Measurements from ENCODE around the gene UHRF1.

UHRF1 gene

DNA sequence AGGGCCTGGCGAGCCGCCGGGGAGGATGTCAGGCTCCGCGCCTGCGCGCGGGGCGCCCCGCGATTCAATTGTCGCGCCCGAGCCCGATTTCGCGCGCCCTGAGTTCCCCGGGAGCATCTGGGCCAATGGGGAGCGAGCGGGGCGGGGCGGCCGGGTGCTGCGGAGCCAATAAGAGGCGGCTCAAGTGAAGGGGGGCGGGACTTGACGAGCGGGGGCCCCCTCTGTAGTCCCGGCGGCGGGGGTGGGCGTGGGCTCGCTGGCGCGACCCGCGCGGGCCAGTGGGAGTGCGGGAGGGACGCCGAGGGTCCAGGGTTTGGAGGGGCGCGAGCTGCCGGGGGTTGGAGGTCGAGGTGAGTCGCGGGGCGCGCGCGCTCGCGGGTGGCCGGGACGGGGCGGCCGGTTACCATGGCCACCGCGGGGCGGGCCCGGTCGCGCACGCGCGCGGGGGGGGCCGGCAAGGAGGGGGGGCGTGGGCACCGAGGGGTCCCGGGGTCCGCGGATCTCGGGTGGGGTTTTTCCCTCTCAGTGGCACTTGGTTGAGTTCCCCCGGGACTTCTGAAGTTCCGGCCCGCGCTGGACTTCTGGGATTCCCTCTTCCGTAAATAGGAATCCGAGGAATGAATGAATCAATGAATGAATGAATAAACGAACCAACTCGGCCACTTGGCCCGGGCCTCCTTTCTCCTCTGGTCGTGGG lies 744 bp downstream of the UHRF1 start:
- Histone ChIP-seq H3K4me3 (ENCODE audit: control insufficient read depth in 1 of 7, extremely low read depth in 1 of 7, insufficient read depth in 4 of 7, low read depth in 2 of 7, low read length in 6 of 7) (peak overlapping the region; percentile 33 to 85 (median 71)), H3K27ac (ENCODE audit: insufficient read depth in 1 of 2, low read depth in 1 of 2, low read length in 2 of 2, poor library complexity in 1 of 2, severe bottlenecking in 2 of 2) (no peak overlapping the region), H3K36me3 (ENCODE audit: control insufficient read depth in 4 of 4, insufficient read depth in 4 of 4, low read length in 3 of 4) (peaks cover 0 to 34% (median 3%) of the 10 kb centered on the region in 4 experiments), H3K9me3 (ENCODE audit: control extremely low read depth in 1 of 5, control insufficient read depth in 4 of 5, insufficient read depth in 2 of 5, low read depth in 1 of 5, low read length in 4 of 5) (no peaks in the 10 kb centered on the region), H3K4me1 (ENCODE audit: control extremely low read depth in 1 of 4, control insufficient read depth in 4 of 4, insufficient read depth in 4 of 4, low read length in 3 of 4) (peaks cover 14 to 56% (median 46%) of the 10 kb centered on the region in 4 experiments), H3K27me3 (replicated peaks in 2 of 5; ENCODE audit: control insufficient read depth in 4 of 5, insufficient read depth in 5 of 5, low read length in 4 of 5) (no peaks in the 10 kb centered on the region)
- peak; percentile 86 to 93 (median 91) for DNase-seq
- POLR2A ChIA-PET = no interaction called here
- WGBS (ENCODE audit: insufficient coverage) = 0% methylated on average over 24 of the region's 85 CpGs
- CTCF ChIA-PET = interaction anchor here (0.9 to 4.7 kb wide), 4 partner anchors 37 to 101 kb away, joined by 4 to 78 read pairs (median 18); no protein-coding TSS in a partner anchor

DNA sequence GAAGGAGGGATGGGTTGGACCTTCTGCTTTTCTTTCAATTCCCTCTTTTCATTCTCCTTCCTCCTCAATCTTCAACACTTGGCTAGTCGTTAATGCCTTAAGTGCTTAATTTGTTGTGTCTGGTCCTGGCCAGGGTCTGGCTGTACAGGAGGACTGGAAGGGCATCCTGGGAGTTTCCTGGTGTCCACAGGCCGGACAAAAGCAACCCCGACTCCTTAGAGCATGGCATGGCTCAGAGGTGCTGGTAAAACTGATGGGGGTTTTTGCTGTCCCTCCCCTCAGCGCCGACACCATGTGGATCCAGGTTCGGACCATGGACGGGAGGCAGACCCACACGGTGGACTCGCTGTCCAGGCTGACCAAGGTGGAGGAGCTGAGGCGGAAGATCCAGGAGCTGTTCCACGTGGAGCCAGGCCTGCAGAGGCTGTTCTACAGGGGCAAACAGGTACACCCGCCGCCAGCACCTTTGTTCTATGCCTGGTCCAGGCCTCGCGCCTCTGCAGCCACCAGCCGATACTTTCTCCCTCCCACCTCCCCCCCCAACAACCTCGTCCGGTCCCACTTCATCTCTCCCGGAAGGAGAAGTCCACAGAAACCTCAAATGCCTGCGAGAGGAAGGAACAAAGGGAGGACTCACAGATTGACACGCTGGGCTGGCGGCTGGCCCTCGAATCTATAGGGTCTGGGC lies 1.4 kb downstream of the UHRF1 start:
- 24% methylated on average over 14 of the region's 23 CpGs for WGBS (ENCODE audit: insufficient coverage)
- POLR2A ChIA-PET = no interaction called here

DNA sequence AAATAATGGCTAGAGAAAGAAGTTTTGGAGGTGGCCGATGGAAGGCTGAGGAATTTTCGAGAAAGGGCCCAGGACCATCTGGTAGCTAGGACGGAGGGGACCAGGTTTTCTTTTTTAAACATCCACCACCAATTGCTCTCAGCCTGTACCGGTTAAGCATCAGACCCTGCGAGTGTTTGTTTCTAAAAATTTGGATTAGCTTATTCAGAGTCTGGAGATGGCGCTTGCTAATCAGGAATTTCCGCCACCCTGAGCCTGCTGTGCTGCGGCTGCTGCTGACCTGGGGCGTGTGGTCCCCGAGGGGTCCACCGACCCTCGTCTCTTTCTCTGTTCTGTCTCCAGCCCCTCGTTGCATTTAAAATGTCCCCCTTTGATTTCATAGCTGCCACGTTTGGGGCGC lies 2.0 kb downstream of the UHRF1 start:
- CTCF ChIA-PET = interaction anchor here (0.9 to 4.7 kb wide), 20 partner anchors 8 to 119 kb away, joined by 3 to 78 read pairs (median 4); partner anchors contain the start of gene ARRDC5
- POLR2A ChIA-PET = interaction anchor here (0.7 kb wide), 1 partner anchor 9 kb away, joined by 3 read pairs; no protein-coding TSS in a partner anchor
- Histone ChIP-seq H3K4me3 (ENCODE audit: control insufficient read depth in 1 of 7, extremely low read depth in 1 of 7, insufficient read depth in 4 of 7, low read depth in 2 of 7, low read length in 6 of 7) (peak overlapping the region in 6 of 7 experiments; percentile 54 to 85 (median 72)), H3K9me3 (ENCODE audit: control extremely low read depth in 1 of 5, control insufficient read depth in 4 of 5, insufficient read depth in 2 of 5, low read depth in 1 of 5, low read length in 4 of 5) (no peaks in the 10 kb centered on the region), H3K27ac (ENCODE audit: insufficient read depth in 1 of 2, low read depth in 1 of 2, low read length in 2 of 2, poor library complexity in 1 of 2, severe bottlenecking in 2 of 2) (peak overlapping the region in 1 of 2 experiments; percentile 59), H3K27me3 (replicated peaks in 2 of 5; ENCODE audit: control insufficient read depth in 4 of 5, insufficient read depth in 5 of 5, low read length in 4 of 5) (no peaks in the 10 kb centered on the region), H3K36me3 (ENCODE audit: control insufficient read depth in 4 of 4, insufficient read depth in 4 of 4, low read length in 3 of 4) (peaks cover 0 to 37% (median 3%) of the 10 kb centered on the region in 4 experiments), H3K4me1 (ENCODE audit: control extremely low read depth in 1 of 4, control insufficient read depth in 4 of 4, insufficient read depth in 4 of 4, low read length in 3 of 4) (peaks cover 18 to 69% (median 58%) of the 10 kb centered on the region in 4 experiments)
- WGBS (ENCODE audit: insufficient coverage) = 69% methylated on average over 8 of the region's 15 CpGs
- peak in 1 of 3 donors; percentile 27 for DNase-seq

More for the DNA sequence above, 1.4 kb downstream of the UHRF1 start:
- H3K27me3 ChIP-seq (replicated peaks in 2 of 5; ENCODE audit: control insufficient read depth in 4 of 5, insufficient read depth in 5 of 5, low read length in 4 of 5) = no peaks in the 10 kb centered on the region
- CTCF ChIA-PET = interaction anchor here (0.9 to 4.7 kb wide), 16 partner anchors 8 to 120 kb away, joined by 3 to 78 read pairs (median 4); partner anchors contain the start of gene ARRDC5
- H3K4me3 ChIP-seq (ENCODE audit: control insufficient read depth in 1 of 7, extremely low read depth in 1 of 7, insufficient read depth in 4 of 7, low read depth in 2 of 7, low read length in 6 of 7) = peak overlapping the region; percentile 33 to 85 (median 71)
- DNase-seq = peak; percentile 39 to 52 (median 50)
- peak overlapping the region in 1 of 2 experiments; percentile 59 for H3K27ac ChIP-seq (ENCODE audit: insufficient read depth in 1 of 2, low read depth in 1 of 2, low read length in 2 of 2, poor library complexity in 1 of 2, severe bottlenecking in 2 of 2)
- H3K9me3 ChIP-seq (ENCODE audit: control extremely low read depth in 1 of 5, control insufficient read depth in 4 of 5, insufficient read depth in 2 of 5, low read depth in 1 of 5, low read length in 4 of 5) = no peaks in the 10 kb centered on the region
- peaks cover 17 to 63% (median 52%) of the 10 kb centered on the region in 4 experiments for H3K4me1 ChIP-seq (ENCODE audit: control extremely low read depth in 1 of 4, control insufficient read depth in 4 of 4, insufficient read depth in 4 of 4, low read length in 3 of 4)
- peaks cover 0 to 37% (median 3%) of the 10 kb centered on the region in 4 experiments for H3K36me3 ChIP-seq (ENCODE audit: control insufficient read depth in 4 of 4, insufficient read depth in 4 of 4, low read length in 3 of 4)

DNA sequence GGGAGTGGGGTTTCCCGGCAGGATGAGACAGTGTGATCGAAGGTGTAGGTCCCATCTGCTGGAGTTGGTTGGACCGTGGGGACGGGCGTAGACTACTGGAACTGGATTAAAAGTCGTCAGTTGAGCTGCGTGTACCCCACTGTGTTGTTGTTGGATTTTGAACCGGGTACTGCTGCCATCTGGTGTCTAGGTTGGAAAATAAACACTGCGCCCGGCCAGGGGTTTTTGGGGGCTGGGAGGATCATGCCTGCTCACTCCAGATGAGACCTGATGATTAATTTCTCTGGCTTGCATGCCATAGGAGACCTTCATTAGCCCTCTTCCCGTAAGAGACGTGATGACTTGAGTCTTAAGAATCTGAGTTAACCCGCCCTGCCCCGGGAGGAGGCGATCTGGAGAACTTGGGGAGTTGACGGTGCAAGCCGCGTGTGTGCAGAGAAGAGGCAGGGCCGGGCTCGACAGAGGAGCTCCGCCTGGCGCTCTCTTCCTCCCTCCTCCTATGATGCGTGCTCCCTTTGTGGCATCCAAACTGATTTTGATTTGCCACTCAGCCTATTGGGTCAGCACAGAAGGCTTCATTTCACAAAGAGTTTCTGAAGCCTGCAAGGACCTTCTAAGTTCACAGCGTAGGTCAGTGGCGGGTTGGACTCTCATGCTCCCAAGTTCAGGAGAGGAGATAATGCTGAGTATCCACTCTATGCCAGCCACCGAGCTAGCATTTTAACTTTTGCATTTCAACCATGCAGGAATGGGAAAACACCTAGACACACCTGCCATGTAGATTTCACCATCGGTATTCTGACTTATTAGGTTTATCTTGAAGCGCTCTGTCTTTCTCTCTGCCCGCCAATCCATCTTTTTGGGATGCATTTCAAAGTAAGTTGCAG lies 2.7 kb downstream of the UHRF1 start:
- ChIA-PET POLR2A (interaction anchor here (0.7 kb wide), 1 partner anchor 8 kb away, joined by 3 read pairs; no protein-coding TSS in a partner anchor), CTCF (interaction anchor here (0.6 to 4.7 kb wide), 28 partner anchors 8 to 137 kb away, joined by 3 to 78 read pairs (median 4); partner anchors contain the start of genes ARRDC5, KDM4B and PLIN3)
- peak; percentile 79 to 87 (median 85) for DNase-seq
- Histone ChIP-seq H3K27me3 (replicated peaks in 2 of 5; ENCODE audit: control insufficient read depth in 4 of 5, insufficient read depth in 5 of 5, low read length in 4 of 5) (no peaks in the 10 kb centered on the region), H3K9me3 (ENCODE audit: control extremely low read depth in 1 of 5, control insufficient read depth in 4 of 5, insufficient read depth in 2 of 5, low read depth in 1 of 5, low read length in 4 of 5) (no peaks in the 10 kb centered on the region), H3K4me3 (ENCODE audit: control insufficient read depth in 1 of 7, extremely low read depth in 1 of 7, insufficient read depth in 4 of 7, low read depth in 2 of 7, low read length in 6 of 7) (peak overlapping the region in 6 of 7 experiments; percentile 45 to 81 (median 68)), H3K36me3 (ENCODE audit: control insufficient read depth in 4 of 4, insufficient read depth in 4 of 4, low read length in 3 of 4) (peaks cover 0 to 37% (median 3%) of the 10 kb centered on the region in 4 experiments), H3K4me1 (ENCODE audit: control extremely low read depth in 1 of 4, control insufficient read depth in 4 of 4, insufficient read depth in 4 of 4, low read length in 3 of 4) (peaks cover 18 to 75% (median 65%) of the 10 kb centered on the region in 4 experiments), H3K27ac (ENCODE audit: insufficient read depth in 1 of 2, low read depth in 1 of 2, low read length in 2 of 2, poor library complexity in 1 of 2, severe bottlenecking in 2 of 2) (peak overlapping the region in 1 of 2 experiments; percentile 59)
- 44% methylated on average over 21 of the region's 29 CpGs for WGBS (ENCODE audit: insufficient coverage)

DNA sequence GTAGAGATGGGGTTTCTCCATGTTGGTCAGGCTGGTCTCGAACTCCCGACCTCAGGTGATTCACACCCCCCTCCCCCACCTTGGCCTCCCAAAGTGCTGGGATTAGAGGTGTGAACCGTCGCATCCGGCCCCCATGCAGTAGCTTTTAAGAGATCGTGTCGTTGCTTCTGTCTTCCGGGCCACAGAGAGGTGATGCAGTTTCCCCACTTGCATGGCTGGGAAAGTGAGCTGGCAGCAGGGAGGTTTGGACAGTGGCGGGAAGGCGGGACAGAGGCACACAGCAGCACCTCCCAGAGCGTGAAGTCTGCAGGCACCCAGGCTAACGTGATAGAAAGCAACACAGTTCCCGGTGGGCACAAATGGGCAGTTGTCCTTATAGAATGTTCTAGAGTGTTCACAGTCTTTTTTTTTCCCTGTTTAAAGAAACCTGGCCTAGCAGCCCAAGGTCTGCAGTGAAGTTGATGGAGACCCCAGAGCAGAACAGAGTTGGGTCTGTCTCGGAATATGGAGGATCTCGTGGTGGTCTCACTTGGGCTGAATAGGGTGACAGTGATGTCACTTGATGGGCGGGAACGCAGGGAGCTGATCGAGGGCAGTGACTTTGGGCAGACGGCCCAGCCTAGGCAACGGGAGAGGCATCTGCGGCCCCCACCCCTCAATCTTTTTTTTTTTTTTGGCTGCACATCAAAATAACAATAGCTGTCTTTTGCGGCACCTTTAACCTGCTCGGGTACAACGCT lies 4.9 kb downstream of the UHRF1 start:
- Histone ChIP-seq H3K4me1 (ENCODE audit: control extremely low read depth in 1 of 4, control insufficient read depth in 4 of 4, insufficient read depth in 4 of 4, low read length in 3 of 4) (peaks cover 18 to 70% (median 68%) of the 10 kb centered on the region in 4 experiments), H3K27ac (ENCODE audit: insufficient read depth in 1 of 2, low read depth in 1 of 2, low read length in 2 of 2, poor library complexity in 1 of 2, severe bottlenecking in 2 of 2) (no peak overlapping the region), H3K4me3 (ENCODE audit: control insufficient read depth in 1 of 7, extremely low read depth in 1 of 7, insufficient read depth in 4 of 7, low read depth in 2 of 7, low read length in 6 of 7) (peak overlapping the region in 4 of 7 experiments; percentile 29 to 84 (median 56)), H3K27me3 (replicated peaks in 2 of 5; ENCODE audit: control insufficient read depth in 4 of 5, insufficient read depth in 5 of 5, low read length in 4 of 5) (no peaks in the 10 kb centered on the region), H3K9me3 (ENCODE audit: control extremely low read depth in 1 of 5, control insufficient read depth in 4 of 5, insufficient read depth in 2 of 5, low read depth in 1 of 5, low read length in 4 of 5) (no peaks in the 10 kb centered on the region), H3K36me3 (ENCODE audit: control insufficient read depth in 4 of 4, insufficient read depth in 4 of 4, low read length in 3 of 4) (peaks cover 0 to 45% (median 4%) of the 10 kb centered on the region in 4 experiments)
- no peak for DNase-seq
- ChIA-PET CTCF (interaction anchor here (1.1 to 4.7 kb wide), 5 partner anchors 12 to 105 kb away, joined by 3 to 78 read pairs (median 6); no protein-coding TSS in a partner anchor), POLR2A (no interaction called here)
- 89% methylated on average over 17 of the region's 24 CpGs for WGBS (ENCODE audit: insufficient coverage)
